ENCODE results near the gene CYP39A1.

Gene CYP39A1

GRCh38 chr6:46635462-46635861 lies 17.2 kb downstream of the CYP39A1 start:
- TF ChIP-seq CTCF (IDR thresholded peaks at IDR 0.05; ENCODE audit: low read depth, low read length) = no peak
- no peak overlapping the region for H3K4me3 ChIP-seq (ENCODE audit: low read depth, low read length)

GRCh38 chr6:46632053-46632452 lies 20.6 kb downstream of the CYP39A1 start:
- TF ChIP-seq CTCF (IDR thresholded peaks at IDR 0.05; ENCODE audit: low read depth, low read length) = no peak
- no peak overlapping the region for H3K4me3 ChIP-seq (ENCODE audit: low read depth, low read length)

GRCh38 chr6:46629691-46630090 lies 22.9 kb downstream of the CYP39A1 start:
- no peak overlapping the region for H3K4me3 ChIP-seq (ENCODE audit: low read depth, low read length)
- no peak for TF ChIP-seq CTCF (IDR thresholded peaks at IDR 0.05; ENCODE audit: low read depth, low read length)

- no peak for TF ChIP-seq CTCF (IDR thresholded peaks at IDR 0.05; ENCODE audit: low read depth, low read length)
- no peak overlapping the region for H3K4me3 ChIP-seq (ENCODE audit: low read depth, low read length)
Measured at GRCh38 chr6:46628976-46629375, 23.6 kb downstream of the CYP39A1 start.

GRCh38 chr6:46628498-46628897 lies 24.1 kb downstream of the CYP39A1 start:
- no peak for TF ChIP-seq CTCF (IDR thresholded peaks at IDR 0.05; ENCODE audit: low read depth, low read length)
- no peak overlapping the region for H3K4me3 ChIP-seq (ENCODE audit: low read depth, low read length)

- no peak overlapping the region for H3K4me3 ChIP-seq (ENCODE audit: low read depth, low read length)
- no peak for TF ChIP-seq CTCF (IDR thresholded peaks at IDR 0.05; ENCODE audit: low read depth, low read length)
Measured at GRCh38 chr6:46626976-46627375, 25.6 kb downstream of the CYP39A1 start.

GRCh38 chr6:46626228-46626909 lies 26.2 kb downstream of the CYP39A1 start:
- no peak overlapping the region for H3K4me3 ChIP-seq (ENCODE audit: low read depth, low read length)

More at GRCh38 chr6:46626228-46626909, 26.2 kb downstream of the CYP39A1 start:
- TF ChIP-seq CTCF (IDR thresholded peaks at IDR 0.05; ENCODE audit: low read depth, low read length) = no peak

Measured in WI38 (cell line).